CD4-positive, alpha-beta T cell treated with Interleukin-17A for 1 hour (primary cell): Measurements from ENCODE around the gene TSPY1.
"Not testable (repeated sequence)": the region's sequence is repeated elsewhere in the genome, so short reads cannot be mapped to it uniquely, and the experiment has no call there.

ENCODE experiments used
- DNase-seq: peaks from one replicate; pipeline ENCODE4 v3.0.0-alpha.2; 2020

Gene TSPY1

GRCh38 chrY:9466655-9467054 lies at the start of gene TSPY1:
Gene TSPY1 (plus strand): TSS chrY:9466955. CDS start chrY:9467001, 46 bp downstream.
- not testable (repeated sequence) for DNase-seq

GRCh38 chrY:9486967-9487366 lies 20.2 kb downstream of the TSPY1 start, which contains the start of gene TSPY9:
Gene TSPY9 (plus strand): TSS chrY:9487267. CDS start chrY:9487313, 46 bp downstream.
- DNase-seq, result not testable (repeated sequence)

GRCh38 chrY:9504396-9504795 lies 37.6 kb downstream of the TSPY1 start:
- DNase-seq, result not testable (repeated sequence)

GRCh38 chrY:9516287-9516686 lies 49.5 kb downstream of the TSPY1 start:
- not testable (repeated sequence) for DNase-seq
